HG03575 (cell line): ENCODE data around the gene IFT22.
"Not testable (repeated sequence)": the region's sequence is repeated elsewhere in the genome, so short reads cannot be mapped to it uniquely, and the experiment has no call there.

Experiments used
- ATAC-seq: cut with Tn5 transposase; IDR thresholded peaks from one replicate; pipeline ENCODE4 v1.9.1; 2021; ENCODE audit not compliant: unreplicated experiment, insufficient number of reproducible peaks, low FRiP score; ENCODE audit errors: extremely low read depth

Gene IFT22

GRCh38 chr7:101321491-101322401 is at the start of gene IFT22:
TSS of gene IFT22 (minus strand) at chr7:101321812. CDS start at chr7:101321709, 103 bp downstream.
- no peak for ATAC-seq

GRCh38 chr7:101370836-101371235 is 49.2 kb upstream of the IFT22 start:
- ATAC-seq, result no peak

GRCh38 chr7:101368422-101369165 is 47.0 kb upstream of the IFT22 start:
- no peak for ATAC-seq

- ATAC-seq, result no peak
These were observed 46.1 kb upstream of the IFT22 start for GRCh38 chr7:101367676-101368075.

GRCh38 chr7:101365956-101366355 is 44.3 kb upstream of the IFT22 start:
- no peak for ATAC-seq

- no peak for ATAC-seq
These were observed 42.2 kb upstream of the IFT22 start for GRCh38 chr7:101363734-101364374.

GRCh38 chr7:101363196-101363733 is 41.7 kb upstream of the IFT22 start:
- ATAC-seq, result no peak

- ATAC-seq, result no peak
These were observed 41.0 kb upstream of the IFT22 start, which contains the start of gene COL26A1 for GRCh38 chr7:101362334-101363195. TSS of gene COL26A1 (plus strand) at chr7:101362875. CDS start at chr7:101363033, 158 bp downstream.

- ATAC-seq, result no peak
These were observed 35.8 kb upstream of the IFT22 start for GRCh38 chr7:101357433-101357832.

- ATAC-seq, result no peak
These were observed 31.3 kb upstream of the IFT22 start for GRCh38 chr7:101352920-101353308.

GRCh38 chr7:101349300-101349699 is 27.7 kb upstream of the IFT22 start:
- ATAC-seq, result not testable (repeated sequence)

GRCh38 chr7:101348456-101349067 is 26.9 kb upstream of the IFT22 start:
- not testable (repeated sequence) for ATAC-seq

- no peak for ATAC-seq
These were observed 25.9 kb upstream of the IFT22 start for GRCh38 chr7:101347477-101347876.

GRCh38 chr7:101342892-101343291 is 21.3 kb upstream of the IFT22 start:
- no peak for ATAC-seq

GRCh38 chr7:101340379-101340778 is 18.8 kb upstream of the IFT22 start:
- ATAC-seq, result no peak

GRCh38 chr7:101333912-101334311 is 12.3 kb upstream of the IFT22 start:
- no peak for ATAC-seq

- no peak for ATAC-seq
These were observed 10.4 kb upstream of the IFT22 start for GRCh38 chr7:101332026-101332425.

GRCh38 chr7:101330011-101330484 is 8.4 kb upstream of the IFT22 start:
- no peak for ATAC-seq
